HG03432 (cell line): Measurements from ENCODE around the gene PDZK1.
"Not testable (repeated sequence)": the region's sequence is repeated elsewhere in the genome, so short reads cannot be mapped to it uniquely, and the experiment has no call there.

ENCODE experiments used
- ATAC-seq: cut with Tn5 transposase; IDR thresholded peaks from one replicate; pipeline ENCODE4 v1.9.1; 2021; ENCODE audit warnings: mild to moderate bottlenecking, moderate library complexity; ENCODE audit not compliant: unreplicated experiment

Gene PDZK1

GRCh38 chr1:145711213-145711651 lies 4.1 kb upstream of the PDZK1 start:
- ATAC-seq: no peak

DNA sequence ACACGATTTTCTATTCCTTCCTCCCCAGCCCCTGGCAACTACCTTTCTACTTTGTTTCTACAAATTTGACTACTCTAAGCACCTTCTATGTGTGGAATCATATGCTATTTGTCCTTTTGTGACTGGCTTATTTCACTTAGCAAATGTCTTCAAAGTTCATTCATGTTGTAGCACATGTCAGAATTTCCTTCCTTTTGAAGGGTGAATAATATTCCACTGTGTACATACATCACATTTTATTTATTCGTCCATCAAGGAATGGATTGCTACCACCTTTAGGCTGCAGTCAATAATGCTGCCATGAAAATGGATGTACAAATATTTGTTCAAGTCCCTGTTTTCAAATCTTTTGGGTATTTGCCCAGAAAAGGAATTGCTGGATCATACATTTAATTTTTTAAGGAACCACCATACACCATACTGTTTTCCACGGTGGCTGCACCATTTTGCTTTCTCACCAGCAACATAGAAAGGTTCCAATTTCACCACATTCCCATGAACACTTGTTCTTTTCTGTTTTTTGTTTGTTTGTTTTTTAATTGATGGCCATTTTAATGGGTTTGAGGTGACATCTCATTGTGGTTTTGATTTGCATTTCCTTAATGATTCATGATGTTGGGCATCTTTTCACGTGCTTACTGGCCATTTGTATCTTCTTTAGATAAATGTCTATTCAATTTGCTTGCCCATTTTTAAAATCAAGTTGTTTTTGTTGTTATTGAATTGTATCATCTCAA lies 3.3 kb upstream of the PDZK1 start:
- no peak for ATAC-seq

DNA sequence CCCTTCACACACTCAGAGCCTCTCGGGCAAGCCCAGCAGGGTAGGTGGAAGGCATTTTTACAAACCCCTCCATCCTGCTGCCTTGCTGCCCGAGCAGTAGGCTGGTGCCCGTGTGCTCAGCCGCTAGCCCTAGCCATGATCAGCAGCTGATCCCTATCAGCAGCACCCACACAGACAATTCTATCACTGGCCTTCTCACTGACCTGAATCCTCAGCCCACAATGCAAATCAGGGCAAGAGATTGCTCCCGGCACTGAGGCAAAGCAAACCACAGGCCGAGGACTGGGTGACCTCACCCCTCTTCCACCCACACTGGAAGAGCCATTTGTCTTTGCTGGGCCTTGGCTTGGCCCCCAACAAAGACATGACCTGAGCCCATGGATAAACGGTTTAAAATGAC lies 895 bp upstream of the PDZK1 start:
- ATAC-seq: no peak

- no peak for ATAC-seq
Measured at GRCh38 chr1:145706086-145706664, 993 bp downstream of the PDZK1 start.

DNA sequence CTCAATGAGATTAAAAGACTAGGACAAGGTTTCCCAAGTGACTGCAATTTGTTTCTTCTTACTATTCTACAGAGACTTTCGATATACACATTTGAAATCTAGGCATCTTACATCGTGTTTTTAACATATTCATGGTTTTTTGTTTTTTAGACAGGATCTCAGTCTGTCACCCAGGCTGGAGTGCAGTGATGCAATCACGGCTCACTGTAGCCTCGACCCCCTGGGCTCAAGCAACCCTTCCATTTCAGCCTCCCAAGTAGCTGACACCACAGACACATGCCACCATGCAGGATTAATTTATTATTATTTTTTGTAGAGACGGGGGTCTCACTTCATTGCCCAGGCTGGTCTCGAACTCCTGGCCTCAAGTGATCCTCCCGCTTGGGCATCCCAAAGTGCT lies 1.5 kb downstream of the PDZK1 start:
- no peak for ATAC-seq

DNA sequence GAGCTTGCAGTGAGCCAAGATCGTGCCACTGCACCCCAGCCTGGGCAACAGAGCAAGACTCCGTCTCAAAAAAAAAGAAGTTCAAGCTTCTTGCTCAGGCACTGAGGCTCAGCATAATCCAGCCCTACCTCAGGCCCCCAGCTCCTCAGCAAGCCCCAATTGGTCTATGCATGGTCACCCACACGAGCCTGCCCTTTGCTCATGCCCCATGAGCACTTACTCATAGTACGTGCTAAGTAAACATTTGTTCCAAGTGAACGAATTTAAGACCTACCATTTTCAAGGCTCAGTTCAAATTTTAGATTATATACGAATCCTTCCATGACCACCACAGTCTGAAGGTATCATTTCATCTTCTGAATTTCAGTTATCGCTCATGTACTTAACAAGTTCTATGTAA lies 4.3 kb downstream of the PDZK1 start:
- ATAC-seq: no peak

DNA sequence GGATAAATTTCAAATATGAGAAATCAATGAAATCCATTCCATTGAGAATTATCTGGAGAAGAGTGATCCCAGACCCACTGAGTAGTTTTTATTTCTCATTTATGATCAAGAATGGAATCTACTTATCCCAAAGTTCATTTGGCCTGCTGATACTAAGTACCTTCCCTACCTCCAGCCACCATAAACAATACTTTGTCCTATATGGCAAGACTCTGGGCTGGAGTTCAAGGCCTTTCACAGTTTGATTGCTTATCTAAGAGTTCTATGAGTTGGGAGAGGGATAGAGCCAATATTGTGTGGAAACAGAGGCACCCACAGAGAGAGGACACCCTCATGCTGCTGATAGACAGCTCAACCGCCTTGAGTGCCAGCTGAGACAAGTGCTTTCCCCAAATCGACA lies 5.1 kb downstream of the PDZK1 start:
- no peak for ATAC-seq

DNA sequence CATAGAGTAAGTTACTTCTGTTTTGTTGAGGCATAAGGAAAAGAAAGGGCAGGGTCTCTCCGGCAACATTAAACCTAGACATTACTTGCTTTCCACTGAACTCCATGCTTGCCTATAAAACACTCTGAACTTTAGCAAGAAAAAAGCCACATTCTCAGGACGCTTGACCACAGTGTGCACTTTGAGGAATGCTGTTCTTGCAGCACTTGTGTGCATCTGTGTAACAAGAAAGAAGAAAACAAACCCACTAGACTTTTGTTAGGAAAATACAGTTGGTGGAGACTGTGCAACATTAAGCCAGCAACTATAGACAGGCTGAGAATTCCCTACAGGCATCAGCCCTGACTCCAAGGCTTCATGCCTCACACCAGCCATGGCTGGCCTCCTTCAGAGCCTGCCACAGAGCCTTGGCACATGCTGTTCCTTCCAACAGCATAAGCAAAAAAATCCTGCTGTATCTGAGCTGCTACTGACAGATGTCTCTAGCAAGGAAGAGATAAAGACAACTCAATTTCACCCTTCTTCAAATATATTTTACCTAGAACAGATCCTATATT lies 5.8 kb downstream of the PDZK1 start:
- ATAC-seq: no peak

- no peak for ATAC-seq
Measured at GRCh38 chr1:145696630-145696960, 10.6 kb downstream of the PDZK1 start.

- ATAC-seq: no peak
Measured at GRCh38 chr1:145695821-145696629, 11.1 kb downstream of the PDZK1 start.

GRCh38 chr1:145692785-145693443 lies 14.3 kb downstream of the PDZK1 start:
- no peak for ATAC-seq

DNA sequence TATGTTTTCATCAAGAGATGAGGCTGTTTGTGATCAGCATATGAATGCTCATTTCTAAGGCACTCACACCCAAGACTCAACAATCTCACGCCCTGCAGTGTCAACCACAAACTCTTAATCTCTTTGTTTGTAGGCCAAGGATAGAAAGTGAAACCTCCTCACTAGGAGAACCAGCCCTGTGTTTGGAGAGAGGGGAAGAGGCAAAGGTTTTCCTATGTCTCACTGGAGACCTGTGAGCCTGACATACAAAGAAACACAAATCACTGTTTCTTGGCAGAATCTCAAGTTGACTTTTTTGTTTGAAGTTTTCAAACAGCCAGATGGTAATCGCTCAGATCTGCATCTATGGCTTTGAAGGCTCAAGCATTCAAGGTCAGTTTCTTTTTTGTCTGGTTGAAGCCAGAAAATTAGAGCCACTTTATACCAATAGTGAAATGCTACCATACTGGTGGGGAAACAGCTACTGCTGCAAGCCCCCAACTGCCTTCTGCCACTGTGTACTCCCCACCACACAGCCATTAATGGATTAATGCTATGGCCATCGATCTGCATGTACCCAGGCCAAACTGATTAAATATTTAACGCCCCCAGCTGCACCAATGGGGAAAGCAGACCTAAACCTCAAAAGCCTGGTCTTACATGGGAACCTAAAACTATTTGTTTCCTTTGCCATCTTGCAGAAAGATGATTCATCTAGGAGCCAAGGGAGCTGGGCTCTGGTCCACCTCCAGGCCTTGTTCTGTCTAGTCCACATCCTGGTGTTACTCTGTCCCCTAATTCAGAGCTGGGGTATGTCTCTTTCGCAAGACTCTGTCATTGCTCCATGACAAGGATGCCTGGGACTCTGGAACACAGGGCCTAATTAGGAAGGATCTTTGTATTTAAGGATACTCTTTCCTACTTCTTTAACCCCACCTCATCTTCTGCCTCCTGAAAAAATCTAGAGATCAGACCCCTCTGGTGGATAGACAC lies 16.3 kb downstream of the PDZK1 start:
- ATAC-seq: peak; percentile 77

- ATAC-seq: no peak
Measured at GRCh38 chr1:145689922-145690321, 17.2 kb downstream of the PDZK1 start.

- ATAC-seq: no peak
Measured at GRCh38 chr1:145688924-145689323, 18.2 kb downstream of the PDZK1 start.

DNA sequence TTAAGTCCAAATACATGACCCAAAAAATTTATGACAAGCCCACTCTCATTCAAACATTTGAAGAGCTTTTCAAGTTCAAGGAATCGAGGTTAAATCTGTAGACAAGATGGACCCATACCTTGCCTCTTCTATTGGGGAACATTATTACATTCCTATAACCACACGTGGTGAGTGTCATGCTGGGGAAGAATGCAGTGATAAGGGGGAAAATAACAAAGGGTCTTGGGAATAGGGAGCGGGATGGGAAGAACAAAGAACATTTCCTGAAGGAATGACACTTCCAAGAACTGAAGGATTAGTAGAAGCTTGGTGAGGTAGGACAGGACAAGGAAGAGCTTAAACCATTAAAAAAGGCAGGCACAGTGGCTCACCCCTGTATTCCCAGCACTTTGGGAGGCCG lies 18.8 kb downstream of the PDZK1 start:
- no peak for ATAC-seq

- ATAC-seq: not testable (repeated sequence)
Measured at GRCh38 chr1:145686078-145686477, 21.1 kb downstream of the PDZK1 start.

DNA sequence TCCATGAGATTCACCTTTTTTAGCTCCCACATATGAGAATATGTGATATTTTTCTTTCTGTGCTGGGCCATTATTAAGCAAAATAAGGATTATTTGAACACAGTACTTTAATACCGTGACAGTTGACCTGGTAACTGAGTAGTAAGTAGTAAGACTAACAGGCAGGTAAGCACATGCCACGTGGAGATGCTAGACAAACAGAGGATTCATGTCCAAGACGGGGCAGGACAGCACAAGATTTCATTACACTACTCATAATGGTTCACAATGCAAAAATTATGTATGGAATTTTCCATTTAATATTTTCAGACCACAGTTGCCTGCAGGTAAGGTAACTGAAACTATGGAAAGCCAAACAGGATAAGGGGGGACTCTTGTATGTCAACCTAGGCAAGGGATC lies 22.3 kb downstream of the PDZK1 start:
- not testable (repeated sequence) for ATAC-seq

DNA sequence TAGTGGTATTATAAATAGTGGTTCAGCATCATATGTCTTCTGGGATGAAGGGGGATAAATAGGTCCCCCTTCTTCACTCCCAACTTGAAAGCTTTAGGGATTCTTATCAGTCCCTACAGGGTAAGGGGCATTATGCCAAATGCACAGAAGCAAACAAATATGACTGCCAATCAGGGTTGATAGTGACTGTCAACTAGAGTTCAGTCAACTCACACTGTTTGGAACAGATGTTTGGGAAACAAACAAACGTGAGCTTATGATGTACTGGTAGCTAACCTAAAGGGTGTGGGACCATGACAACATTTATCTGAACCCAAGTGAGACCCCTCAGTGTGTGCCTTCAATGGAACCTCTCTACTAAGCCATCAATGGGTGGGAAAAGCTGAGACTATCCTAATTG lies 34.0 kb downstream of the PDZK1 start:
- not testable (repeated sequence) for ATAC-seq

DNA sequence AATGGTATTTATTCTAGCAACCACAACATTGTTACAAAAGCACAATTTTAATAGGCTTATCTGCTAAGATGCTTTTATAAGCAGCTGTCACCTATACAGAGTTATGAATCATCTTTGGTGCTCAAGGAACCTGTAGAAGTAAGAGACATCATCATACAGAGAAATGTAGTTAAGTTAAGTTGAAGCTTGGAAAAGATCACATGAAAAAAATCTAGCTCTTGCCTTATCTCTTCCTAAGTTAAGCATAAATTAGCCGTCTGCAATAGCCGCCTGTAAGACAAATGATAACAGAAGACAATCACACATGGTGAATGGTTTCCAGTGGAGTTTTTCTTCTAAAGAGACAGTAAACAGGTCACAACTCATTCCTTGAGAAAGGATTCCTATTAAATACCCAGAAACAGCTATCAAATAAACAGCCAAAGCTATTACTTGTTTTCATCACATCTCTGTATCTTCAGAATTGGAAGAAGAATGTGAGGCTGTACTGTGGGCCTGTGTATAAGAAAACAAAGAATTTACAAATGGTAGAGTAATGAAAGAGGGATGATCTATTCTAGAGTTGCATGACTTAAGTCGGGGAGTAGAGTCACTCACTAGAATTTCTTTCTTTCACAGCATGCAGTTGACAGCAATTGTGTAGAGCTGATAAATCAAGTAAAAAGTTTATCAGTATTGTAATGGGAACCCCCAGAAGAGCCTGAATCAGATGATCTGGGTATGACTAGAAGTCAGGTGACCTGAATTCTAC lies 36.0 kb downstream of the PDZK1 start:
- not testable (repeated sequence) for ATAC-seq
